Activated T-cell treated with anti-CD3 and anti-CD28 coated beads for 4 hours (primary cell): Measurements from ENCODE around the gene BBIP1.

Experiments
- DNase-seq: peaks from one replicate; pipeline ENCODE4 v3.0.0-alpha.2; 2020

Gene BBIP1

GRCh38 chr10:110918643-110919348 is at the start of gene BBIP1:
Gene BBIP1 (minus strand): TSS chr10:110919180. CDS start chr10:110918157, 1,023 bp downstream.
- DNase-seq, result no peak

- no peak for DNase-seq
Observed at GRCh38 chr10:110967645-110968044, 48.7 kb upstream of the BBIP1 start.

- no peak for DNase-seq
Observed at GRCh38 chr10:110967009-110967630, 48.1 kb upstream of the BBIP1 start.

- no peak for DNase-seq
Observed at GRCh38 chr10:110966146-110966545, 47.2 kb upstream of the BBIP1 start.

- DNase-seq, result no peak
Observed at GRCh38 chr10:110965216-110965615, 46.2 kb upstream of the BBIP1 start.

GRCh38 chr10:110964681-110965080 is 45.7 kb upstream of the BBIP1 start:
- no peak for DNase-seq

GRCh38 chr10:110963162-110963561 is 44.2 kb upstream of the BBIP1 start:
- DNase-seq, result no peak

- DNase-seq, result no peak
Observed at GRCh38 chr10:110962443-110962842, 43.5 kb upstream of the BBIP1 start.

GRCh38 chr10:110960333-110960712 is 41.3 kb upstream of the BBIP1 start:
- DNase-seq, result no peak

- DNase-seq, result no peak
Observed at GRCh38 chr10:110959379-110960332, 40.7 kb upstream of the BBIP1 start.

GRCh38 chr10:110957606-110958005 is 38.6 kb upstream of the BBIP1 start:
- DNase-seq, result no peak

- DNase-seq, result no peak
Observed at GRCh38 chr10:110951381-110951780, 32.4 kb upstream of the BBIP1 start.

- DNase-seq, result no peak
Observed at GRCh38 chr10:110947061-110947595, 28.1 kb upstream of the BBIP1 start.

- no peak for DNase-seq
Observed at GRCh38 chr10:110946496-110946895, 27.5 kb upstream of the BBIP1 start.

- no peak for DNase-seq
Observed at GRCh38 chr10:110944792-110945396, 25.9 kb upstream of the BBIP1 start.

- DNase-seq, result no peak
Observed at GRCh38 chr10:110939419-110939818, 20.4 kb upstream of the BBIP1 start.

GRCh38 chr10:110936757-110937156 is 17.8 kb upstream of the BBIP1 start:
- no peak for DNase-seq

GRCh38 chr10:110932505-110933180 is 13.7 kb upstream of the BBIP1 start:
- no peak for DNase-seq

- DNase-seq, result no peak
Observed at GRCh38 chr10:110931769-110932381, 12.9 kb upstream of the BBIP1 start.

GRCh38 chr10:110927461-110927860 is 8.5 kb upstream of the BBIP1 start:
- DNase-seq, result no peak

GRCh38 chr10:110923856-110924493 is 5.0 kb upstream of the BBIP1 start:
- DNase-seq, result no peak
